ENCODE measurements around the gene KIR3DL2.
"Not testable (repeated sequence)": the region's sequence is repeated elsewhere in the genome, so short reads cannot be mapped to it uniquely, and the experiment has no call there.

The KIR3DL2 gene

GRCh38 chr19:54889566-54889965 is 39.3 kb downstream of the KIR3DL2 start:
- TF ChIP-seq CTCF (IDR thresholded peaks at IDR 0.05; ENCODE audit: insufficient read depth, low read length, poor library complexity, severe bottlenecking): no peak
- no peaks in the 10 kb centered on the region for H3K36me3 ChIP-seq (ENCODE audit: control insufficient read depth, insufficient read depth, low read length)
- no peaks in the 10 kb centered on the region; the same call in 1 of the 2 replicates for H3K27me3 ChIP-seq (replicated peaks; ENCODE audit: control insufficient read depth, insufficient read depth, low read length)
- no peak for DNase-seq (ENCODE audit: extremely low read depth, insufficient read length)
- H3K4me3 ChIP-seq (replicated peaks; ENCODE audit: low read depth, low read length): no peak overlapping the region

GRCh38 chr19:54893406-54893805 is 43.2 kb downstream of the KIR3DL2 start:
- no peak for DNase-seq (ENCODE audit: extremely low read depth, insufficient read length)
- Histone ChIP-seq H3K36me3 (ENCODE audit: control insufficient read depth, insufficient read depth, low read length) (no peaks in the 10 kb centered on the region), H3K4me3 (replicated peaks; ENCODE audit: low read depth, low read length) (no peak overlapping the region), H3K27me3 (replicated peaks; ENCODE audit: control insufficient read depth, insufficient read depth, low read length) (no peaks in the 10 kb centered on the region; the same call in 1 of the 2 replicates)
- no peak for TF ChIP-seq CTCF (IDR thresholded peaks at IDR 0.05; ENCODE audit: insufficient read depth, low read length, poor library complexity, severe bottlenecking)

GRCh38 chr19:54894106-54894505 is 43.9 kb downstream of the KIR3DL2 start:
- not testable (repeated sequence) for H3K36me3 ChIP-seq (ENCODE audit: control insufficient read depth, insufficient read depth, low read length); DNase-seq (ENCODE audit: extremely low read depth, insufficient read length); H3K4me3 ChIP-seq (replicated peaks; ENCODE audit: low read depth, low read length); H3K27me3 ChIP-seq (replicated peaks; ENCODE audit: control insufficient read depth, insufficient read depth, low read length)

- Histone ChIP-seq H3K36me3 (ENCODE audit: control insufficient read depth, insufficient read depth, low read length) (no peaks in the 10 kb centered on the region), H3K4me3 (replicated peaks; ENCODE audit: low read depth, low read length) (no peak overlapping the region), H3K27me3 (replicated peaks; ENCODE audit: control insufficient read depth, insufficient read depth, low read length) (no peaks in the 10 kb centered on the region; the same call in 1 of the 2 replicates)
- no peak for TF ChIP-seq CTCF (IDR thresholded peaks at IDR 0.05; ENCODE audit: insufficient read depth, low read length, poor library complexity, severe bottlenecking)
- DNase-seq (ENCODE audit: extremely low read depth, insufficient read length): no peak
Observed at GRCh38 chr19:54896036-54896435, 45.8 kb downstream of the KIR3DL2 start.

GRCh38 chr19:54898685-54899084 is 48.4 kb downstream of the KIR3DL2 start:
- H3K27me3 ChIP-seq (replicated peaks; ENCODE audit: control insufficient read depth, insufficient read depth, low read length); H3K36me3 ChIP-seq (ENCODE audit: control insufficient read depth, insufficient read depth, low read length); H3K4me3 ChIP-seq (replicated peaks; ENCODE audit: low read depth, low read length); DNase-seq (ENCODE audit: extremely low read depth, insufficient read length): not testable (repeated sequence)

GRCh38 chr19:54899646-54900045 is 49.4 kb downstream of the KIR3DL2 start:
- H3K4me3 ChIP-seq (replicated peaks; ENCODE audit: low read depth, low read length); H3K27me3 ChIP-seq (replicated peaks; ENCODE audit: control insufficient read depth, insufficient read depth, low read length); DNase-seq (ENCODE audit: extremely low read depth, insufficient read length); H3K36me3 ChIP-seq (ENCODE audit: control insufficient read depth, insufficient read depth, low read length): not testable (repeated sequence)

GRCh38 chr19:54901153-54901552 is 50.9 kb downstream of the KIR3DL2 start:
- DNase-seq (ENCODE audit: extremely low read depth, insufficient read length); H3K27me3 ChIP-seq (replicated peaks; ENCODE audit: control insufficient read depth, insufficient read depth, low read length); H3K36me3 ChIP-seq (ENCODE audit: control insufficient read depth, insufficient read depth, low read length); H3K4me3 ChIP-seq (replicated peaks; ENCODE audit: low read depth, low read length): not testable (repeated sequence)

GRCh38 chr19:54902061-54902460 is 51.8 kb downstream of the KIR3DL2 start:
- DNase-seq (ENCODE audit: extremely low read depth, insufficient read length): no peak
- no peak overlapping the region for H3K4me3 ChIP-seq (replicated peaks; ENCODE audit: low read depth, low read length)
- no peaks in the 10 kb centered on the region for H3K27me3 ChIP-seq (replicated peaks; ENCODE audit: control insufficient read depth, insufficient read depth, low read length)
- H3K36me3 ChIP-seq (ENCODE audit: control insufficient read depth, insufficient read depth, low read length): no peaks in the 10 kb centered on the region
- no peak for TF ChIP-seq CTCF (IDR thresholded peaks at IDR 0.05; ENCODE audit: insufficient read depth, low read length, poor library complexity, severe bottlenecking)

All from GM06990 (cell line).